GM12878 (cell line): ENCODE data around the gene SLC36A1. TPM values are rescaled to one million over a fixed set of nuclear protein-coding genes. Genes with fewer than 3 reads are reported as not detected.
A peak's percentile ranks its signal among the peaks of the same experiment; 100 is the strongest.

Experiments used
- ATAC-seq: fragments of 200-7000 bp; cut with Tn5 transposase; 3 replicates; pipeline ENCODE4 v1.9.1; 2020; ENCODE audit warnings: mild to moderate bottlenecking, moderate library complexity
- BruUV-seq: library from RNA; stranded (reverse); fragments of 400-500 nt; replicated peaks from 2 replicates; lab custom pipeline; 2021; lab: Mats Ljungman, UMichigan
- CTCF ChIA-PET: fragments of 300-600 bp; sonication (Branson Sonifier 250); formaldehyde crosslinking; extraction: SDS; loops from one replicate; lab custom pipeline; 2021; ENCODE audit warnings: inconsistent platforms; lab: Yijun Ruan, JAX
- POLR2A ChIA-PET: fragments of 350-600 bp; formaldehyde crosslinking; extraction: SDS; loops from one replicate; lab custom pipeline; 2021; ENCODE audit warnings: inconsistent platforms; lab: Charles Lee
- RAD21 ChIA-PET: fragments of 300-600 bp; sonication (Branson Sonifier 250); formaldehyde crosslinking; loops from one replicate; lab custom pipeline; 2023; ENCODE audit warnings: antibody characterized with exemption; ENCODE audit not compliant: unreplicated experiment; lab: Charles Lee
- SMC1A ChIA-PET: fragments of 300-600 bp; sonication (Branson Sonifier 250); formaldehyde crosslinking; loops from one replicate; lab custom pipeline; 2023; ENCODE audit not compliant: unreplicated experiment, uncharacterized antibody; lab: Charles Lee
- DNase-seq: peaks from one replicate; pipeline ENCODE4 v3.0.0-alpha.2; 2011; ENCODE audit warnings: low read depth, low spot score
- FAIRE-seq: peaks from 3 replicates; lab custom pipeline; 2011; peaks lifted over from hg19 to GRCh38; lab: Jason Lieb, UNC
- H2AFZ ChIP-seq: 2 replicates; pipeline ENCODE4 v1.6.0; 2011; ENCODE audit warnings: low read depth, low read length, control low read depth; ENCODE audit not compliant: control insufficient read depth
- H3K27ac ChIP-seq: 2 replicates; pipeline ENCODE4 v1.5.1; 2011; ENCODE audit warnings: control low read depth; ENCODE audit not compliant: control insufficient read depth, insufficient read depth
- H3K27me3 ChIP-seq, 2 experiments: replicated peaks in 1 of 2; 2 replicates each; pipeline versions ENCODE4 v1.6.0 to v1.6.1; 2011; ENCODE audit warnings: low read length in 1 of 2; ENCODE audit not compliant: control insufficient read depth in 2 of 2, insufficient read depth in 2 of 2
- H3K36me3 ChIP-seq, 2 experiments: 2 replicates each; pipeline ENCODE4 v1.5.1; 2011; ENCODE audit warnings: low read length in 1 of 2; ENCODE audit not compliant: control insufficient read depth in 2 of 2, insufficient read depth in 2 of 2
- H3K4me1 ChIP-seq: 2 replicates; pipeline ENCODE4 v1.6.1; 2011; ENCODE audit warnings: mild to moderate bottlenecking, low read length, moderate library complexity, mixed read lengths; ENCODE audit not compliant: control insufficient read depth, insufficient read depth
- H3K4me2 ChIP-seq: 2 replicates; pipeline ENCODE4 v1.6.0; 2011; ENCODE audit warnings: control low read depth; ENCODE audit not compliant: control insufficient read depth, insufficient read depth
- H3K4me3 ChIP-seq: fragments of 200-600 bp; sonication (generic); 2 replicates; pipeline ENCODE4 v1.5.1; 2016
- H3K79me2 ChIP-seq: 2 replicates; pipeline ENCODE4 v1.6.0; 2011; ENCODE audit warnings: low read length; ENCODE audit not compliant: control insufficient read depth, insufficient read depth
- H3K9ac ChIP-seq: 2 replicates; pipeline ENCODE4 v1.8.0; 2011; ENCODE audit warnings: low read length, control low read depth, mixed read lengths; ENCODE audit not compliant: control insufficient read depth, insufficient read depth
- H3K9me3 ChIP-seq: replicated peaks from 3 replicates; pipeline ENCODE4 v1.5.1; 2011; ENCODE audit warnings: mild to moderate bottlenecking, low read length; ENCODE audit not compliant: control insufficient read depth, insufficient read depth
- H4K20me1 ChIP-seq: 2 replicates; pipeline ENCODE4 v1.6.0; 2011; ENCODE audit not compliant: control insufficient read depth, insufficient read depth
- KLF5 ChIP-seq: fragments of 450-650 bp; IDR thresholded peaks from 2 replicates; pipeline ENCODE4 v1.6.1; 2014; ENCODE audit warnings: mild to moderate bottlenecking; ENCODE audit not compliant: partially characterized antibody
- MLLT1 ChIP-seq: fragments of 450-650 bp; IDR thresholded peaks from 2 replicates; pipeline ENCODE4 v1.6.1; 2016; ENCODE audit warnings: mild to moderate bottlenecking
- MTA2 ChIP-seq: fragments of 450-650 bp; IDR thresholded peaks from 2 replicates; pipeline ENCODE4 v1.6.1; 2016; ENCODE audit warnings: low read depth, mild to moderate bottlenecking, moderate library complexity
- NFXL1 ChIP-seq: fragments of 450-650 bp; IDR thresholded peaks from 2 replicates; pipeline ENCODE4 v1.6.1; 2017; ENCODE audit warnings: antibody characterized with exemption, mild to moderate bottlenecking, borderline replicate concordance
- NR2C1 ChIP-seq: fragments of 450-650 bp; IDR thresholded peaks from 2 replicates; pipeline ENCODE4 v1.6.1; 2017; ENCODE audit warnings: antibody characterized with exemption, mild to moderate bottlenecking, moderate library complexity
- PAX5 ChIP-seq: IDR thresholded peaks from 2 replicates; pipeline ENCODE4 v1.6.1; 2011; ENCODE audit warnings: low read depth, low read length, borderline replicate concordance
- POU2F2 ChIP-seq: IDR thresholded peaks from 3 replicates; pipeline ENCODE4 v1.6.1; 2011; ENCODE audit warnings: low read depth, mild to moderate bottlenecking, low read length, borderline replicate concordance
- SMC3 ChIP-seq: IDR thresholded peaks from 2 replicates; pipeline ENCODE4 v1.6.1; 2011; ENCODE audit warnings: low read length, improper control_type of control experiment, borderline replicate concordance
- SUPT20H ChIP-seq: IDR thresholded peaks from 2 replicates; pipeline ENCODE4 v1.6.1; 2011; ENCODE audit warnings: low read depth, mild to moderate bottlenecking, low read length, moderate library complexity, borderline replicate concordance; ENCODE audit not compliant: control insufficient read depth
- TCF12 ChIP-seq: IDR thresholded peaks from 2 replicates; pipeline ENCODE4 v1.6.1; 2011; ENCODE audit warnings: low read depth, mild to moderate bottlenecking, low read length
- WGBS: methylation state at CpG from one replicate; pipeline ENCODE4 v1.1.6; 2016; ENCODE audit warnings: low lambda C conversion rate; ENCODE audit not compliant: insufficient replicate concordance, insufficient coverage; ENCODE audit errors: missing lambda C conversion rate; 5-methylcytosine and 5-hydroxymethylcytosine counted together
- in situ Hi-C: fragments of 300-500 bp; cut with MboI; formaldehyde crosslinking; loops from 9 replicates; pipeline ENCODE4 v1.14.3; 2018; ENCODE audit warnings: mixed read lengths
- intact Hi-C: fragments of 100-400 bp; cut with micrococcal nuclease; formaldehyde crosslinking; loops from one replicate; pipeline ENCODE4 v1.14.2; 2022; ENCODE audit not compliant: unreplicated experiment
- polyA plus RNA-seq, 11 experiments: library from polyadenylated mRNA; depleted of rRNA in 4 of 11; unstranded in 6 of 11; stranded (reverse) in 5 of 11; fragments of >200 nt; fragmentation: Nextera tagmentation in 4 of 11; fragmentation: Illumina TruSeq in 1 of 11; extraction: Ambion mirVana in 4 of 11; extraction: Trizol in 1 of 11; gene quantifications; 1 replicate in 1 of 11; 2 replicates in 10 of 11; pipeline versions ENCODE4 v1.2.1 to v1.2.3, GENCODE V29; 2011 to 2016; ENCODE audit warnings: inconsistent platforms in 2 of 11, missing spikeins in 2 of 11, low read depth in 1 of 11
- total RNA-seq, 4 experiments: library from RNA; depleted of rRNA in 3 of 4; stranded (reverse); fragments of >200 nt in 3 of 4; fragmentation: Illumina TruSeq in 1 of 4; extraction: Trizol in 1 of 4; gene quantifications; 2 replicates each; pipeline versions ENCODE4 v1.2.1 to v1.2.3, GENCODE V29; 2013 to 2021
- TF ChIP-seq, protein P1 (sequence below): IDR thresholded peaks from 2 replicates; pipeline ENCODE4 v1.6.1; 2012; ENCODE audit warnings: mild to moderate bottlenecking, low read depth, low read length
- TF ChIP-seq, protein P2 (sequence below): fragments of 450-650 bp; IDR thresholded peaks from 2 replicates; pipeline ENCODE4 v1.6.1; 2018; ENCODE audit warnings: mild to moderate bottlenecking, low read depth, moderate library complexity; ENCODE audit not compliant: partially characterized antibody

SLC36A1 gene
- total and polyA plus RNA-seq, 10 of the 15 experiments (the other 5 are each of a cell fraction or from before 2014, with no cell fraction given) = 0.50 to 8.2 (median 3.5) TPM

DNA sequence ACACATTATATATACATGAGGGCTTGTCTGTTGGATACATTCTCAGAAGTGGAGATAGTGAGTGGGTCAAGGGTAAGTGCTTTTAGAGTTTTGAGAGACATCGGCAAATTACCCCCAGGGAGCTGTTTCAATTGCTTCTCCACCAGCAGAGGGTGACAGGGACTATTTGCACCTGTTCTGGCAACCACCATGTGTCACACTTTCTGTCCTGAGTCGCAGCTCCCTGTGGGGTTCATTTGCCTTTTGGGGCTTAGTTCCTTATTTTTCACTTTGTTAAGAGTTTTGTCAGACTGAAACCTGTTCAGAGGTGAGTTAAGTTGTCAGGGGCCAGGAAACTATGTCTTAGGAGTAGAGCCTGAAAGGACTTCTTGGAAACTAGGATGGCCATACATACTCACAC is 20.1 kb upstream of the SLC36A1 start (continued):
- TF ChIP-seq, protein P1, sequence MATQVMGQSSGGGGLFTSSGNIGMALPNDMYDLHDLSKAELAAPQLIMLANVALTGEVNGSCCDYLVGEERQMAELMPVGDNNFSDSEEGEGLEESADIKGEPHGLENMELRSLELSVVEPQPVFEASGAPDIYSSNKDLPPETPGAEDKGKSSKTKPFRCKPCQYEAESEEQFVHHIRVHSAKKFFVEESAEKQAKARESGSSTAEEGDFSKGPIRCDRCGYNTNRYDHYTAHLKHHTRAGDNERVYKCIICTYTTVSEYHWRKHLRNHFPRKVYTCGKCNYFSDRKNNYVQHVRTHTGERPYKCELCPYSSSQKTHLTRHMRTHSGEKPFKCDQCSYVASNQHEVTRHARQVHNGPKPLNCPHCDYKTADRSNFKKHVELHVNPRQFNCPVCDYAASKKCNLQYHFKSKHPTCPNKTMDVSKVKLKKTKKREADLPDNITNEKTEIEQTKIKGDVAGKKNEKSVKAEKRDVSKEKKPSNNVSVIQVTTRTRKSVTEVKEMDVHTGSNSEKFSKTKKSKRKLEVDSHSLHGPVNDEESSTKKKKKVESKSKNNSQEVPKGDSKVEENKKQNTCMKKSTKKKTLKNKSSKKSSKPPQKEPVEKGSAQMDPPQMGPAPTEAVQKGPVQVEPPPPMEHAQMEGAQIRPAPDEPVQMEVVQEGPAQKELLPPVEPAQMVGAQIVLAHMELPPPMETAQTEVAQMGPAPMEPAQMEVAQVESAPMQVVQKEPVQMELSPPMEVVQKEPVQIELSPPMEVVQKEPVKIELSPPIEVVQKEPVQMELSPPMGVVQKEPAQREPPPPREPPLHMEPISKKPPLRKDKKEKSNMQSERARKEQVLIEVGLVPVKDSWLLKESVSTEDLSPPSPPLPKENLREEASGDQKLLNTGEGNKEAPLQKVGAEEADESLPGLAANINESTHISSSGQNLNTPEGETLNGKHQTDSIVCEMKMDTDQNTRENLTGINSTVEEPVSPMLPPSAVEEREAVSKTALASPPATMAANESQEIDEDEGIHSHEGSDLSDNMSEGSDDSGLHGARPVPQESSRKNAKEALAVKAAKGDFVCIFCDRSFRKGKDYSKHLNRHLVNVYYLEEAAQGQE = no peak
- TF ChIP-seq NR2C1 (no peak), SUPT20H (no peak), MTA2 (peak; percentile 46; the same call in 1 of the 2 replicates), TCF12 (peak; percentile 87), NFXL1 (no peak)

DNA sequence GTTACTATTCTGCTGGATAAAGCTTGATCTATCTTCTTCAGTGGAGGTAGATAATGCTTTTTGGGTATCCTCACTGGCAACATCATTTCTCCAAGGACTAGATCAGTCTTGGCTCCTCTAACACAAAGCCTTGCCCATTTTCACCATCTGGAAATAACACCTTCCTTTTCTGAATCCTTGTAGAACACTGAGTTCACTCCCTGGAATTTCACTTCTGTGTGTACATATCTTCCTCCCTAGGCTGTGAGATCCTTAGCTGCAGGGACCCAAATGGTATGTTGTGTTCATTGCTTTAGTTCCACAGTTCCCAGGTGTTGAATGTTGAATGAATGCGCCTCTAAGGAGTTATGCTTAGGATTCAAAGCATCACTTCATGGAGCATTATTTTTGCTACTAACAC is 16.7 kb upstream of the SLC36A1 start:
- intact Hi-C loops = no loop called here
- TF ChIP-seq POU2F2 (no peak), SMC3 (no peak), MLLT1 (no peak), KLF5 (no peak), PAX5 (no peak)
- TF ChIP-seq, protein P2, sequence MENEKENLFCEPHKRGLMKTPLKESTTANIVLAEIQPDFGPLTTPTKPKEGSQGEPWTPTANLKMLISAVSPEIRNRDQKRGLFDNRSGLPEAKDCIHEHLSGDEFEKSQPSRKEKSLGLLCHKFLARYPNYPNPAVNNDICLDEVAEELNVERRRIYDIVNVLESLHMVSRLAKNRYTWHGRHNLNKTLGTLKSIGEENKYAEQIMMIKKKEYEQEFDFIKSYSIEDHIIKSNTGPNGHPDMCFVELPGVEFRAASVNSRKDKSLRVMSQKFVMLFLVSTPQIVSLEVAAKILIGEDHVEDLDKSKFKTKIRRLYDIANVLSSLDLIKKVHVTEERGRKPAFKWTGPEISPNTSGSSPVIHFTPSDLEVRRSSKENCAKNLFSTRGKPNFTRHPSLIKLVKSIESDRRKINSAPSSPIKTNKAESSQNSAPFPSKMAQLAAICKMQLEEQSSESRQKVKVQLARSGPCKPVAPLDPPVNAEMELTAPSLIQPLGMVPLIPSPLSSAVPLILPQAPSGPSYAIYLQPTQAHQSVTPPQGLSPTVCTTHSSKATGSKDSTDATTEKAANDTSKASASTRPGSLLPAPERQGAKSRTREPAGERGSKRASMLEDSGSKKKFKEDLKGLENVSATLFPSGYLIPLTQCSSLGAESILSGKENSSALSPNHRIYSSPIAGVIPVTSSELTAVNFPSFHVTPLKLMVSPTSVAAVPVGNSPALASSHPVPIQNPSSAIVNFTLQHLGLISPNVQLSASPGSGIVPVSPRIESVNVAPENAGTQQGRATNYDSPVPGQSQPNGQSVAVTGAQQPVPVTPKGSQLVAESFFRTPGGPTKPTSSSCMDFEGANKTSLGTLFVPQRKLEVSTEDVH = no peak
- TF ChIP-seq, all 136 proteins: peak for 0
- Histone ChIP-seq H3K4me1 (peaks cover 5% of the 10 kb centered on the region), H3K4me2 (no peak overlapping the region), H3K27ac (no peak overlapping the region), H3K9ac (no peak overlapping the region), H3K79me2 (no peaks in the 10 kb centered on the region), H3K9me3 (no peaks in the 10 kb centered on the region), H3K27me3 (no peaks in the 10 kb centered on the region), H3K36me3 (no peaks in the 10 kb centered on the region), H4K20me1 (no peaks in the 10 kb centered on the region), H3K4me3 (no peak overlapping the region), H2AFZ (no peak overlapping the region)
- ChIA-PET CTCF (interaction anchor here (1.5 to 2.6 kb wide), 4 partner anchors 12 to 222 kb away, joined by 5 to 13 read pairs (median 9); partner anchors contain the start of gene SLC36A1), RAD21 (interaction anchor here (1.1 kb wide), 1 partner anchor 17 kb away, joined by 4 read pairs; the partner anchor contains the start of gene SLC36A1), SMC1A (interaction anchor here (1.2 kb wide), 1 partner anchor 29 kb away, joined by 3 read pairs; no protein-coding TSS in a partner anchor), POLR2A (no interaction called here)
- BruUV-seq = no TSS peak
- ATAC-seq (no peak), FAIRE-seq (no peak), DNase-seq (no peak)
- in situ Hi-C loops = no loop called here
- WGBS = 96% methylated on average over 1 of the region's 1 CpG
